Neural cell (in vitro differentiated cells): ENCODE measurements around the gene TAB3. TPM values are rescaled to one million over a fixed set of nuclear protein-coding genes. Genes with fewer than 3 reads are reported as not detected.

Source experiments
- H2AFZ ChIP-seq: fragments of 200-600, 300-800 bp; sonication (generic), shearing (Covaris generic); 2 replicates; pipeline ENCODE4 v1.6.0; 2014; ENCODE audit warnings: low read depth, mild to moderate bottlenecking, antibody characterized with exemption, low read length, moderate library complexity
- H3F3A ChIP-seq: fragments of 200-600 bp; shearing (Covaris generic); 2 replicates; pipeline ENCODE4 v1.6.1; 2016; ENCODE audit warnings: mild to moderate bottlenecking, moderate library complexity, mixed read lengths, antibody characterized with exemption, low read length; ENCODE audit not compliant: insufficient read depth, poor library complexity, severe bottlenecking
- H3K27ac ChIP-seq: fragments of 200-600, 300-800 bp; sonication (generic), shearing (Covaris generic); 2 replicates; pipeline ENCODE4 v1.5.1; 2014; ENCODE audit warnings: mild to moderate bottlenecking, low read length, moderate library complexity
- H3K27me3 ChIP-seq: fragments of 300-800, 200-600 bp; sonication (generic), shearing (Covaris generic); 2 replicates; pipeline ENCODE4 v1.6.0; 2014; ENCODE audit warnings: mild to moderate bottlenecking, low read depth, low read length, moderate library complexity; ENCODE audit not compliant: insufficient read depth
- H3K36me3 ChIP-seq: fragments of 300-800, 200-600 bp; sonication (generic), shearing (Covaris generic); 2 replicates; pipeline ENCODE4 v1.5.1; 2014; ENCODE audit warnings: mild to moderate bottlenecking, antibody characterized with exemption, low read length, moderate library complexity; ENCODE audit not compliant: insufficient read depth
- H3K4me2 ChIP-seq: fragments of 300-800, 200-600 bp; sonication (generic), shearing (Covaris generic); 2 replicates; pipeline ENCODE4 v1.6.0; 2014; ENCODE audit warnings: mild to moderate bottlenecking, low read length
- H3K4me3 ChIP-seq: fragments of 300-800, 200-600 bp; sonication (generic), shearing (Covaris generic); 2 replicates; pipeline ENCODE4 v1.5.1; 2014; ENCODE audit warnings: mild to moderate bottlenecking, low read length, moderate library complexity
- H3K79me2 ChIP-seq: fragments of 200-600 bp; shearing (Covaris generic); replicated peaks from 2 replicates; pipeline ENCODE4 v1.6.0; 2014; ENCODE audit warnings: mild to moderate bottlenecking, low read length, moderate library complexity; ENCODE audit not compliant: insufficient read depth
- H3K9ac ChIP-seq: fragments of 300-800, 200-600 bp; sonication (generic), shearing (Covaris generic); 2 replicates; pipeline ENCODE4 v1.6.1; 2016; ENCODE audit warnings: mild to moderate bottlenecking, low read length, mixed read lengths
- H3K9me2 ChIP-seq: fragments of 200-600 bp; shearing (Covaris generic); 2 replicates; pipeline ENCODE4 v1.6.1; 2016; ENCODE audit warnings: mild to moderate bottlenecking, low read length, mixed read lengths; ENCODE audit not compliant: insufficient read depth
- H3K9me3 ChIP-seq: fragments of 200-600, 300-800 bp; sonication (generic), shearing (Covaris generic); 2 replicates; pipeline ENCODE4 v1.6.1; 2016; ENCODE audit warnings: mild to moderate bottlenecking, mixed run types, low read length, moderate library complexity, mixed read lengths
- H4K20me1 ChIP-seq: fragments of 200-600 bp; shearing (Covaris generic); 2 replicates; pipeline ENCODE4 v1.6.1; 2016; ENCODE audit warnings: mild to moderate bottlenecking, mixed run types; ENCODE audit not compliant: insufficient read depth
- CTCF ChIP-seq: fragments of 450-650 bp; IDR thresholded peaks from 2 replicates; pipeline ENCODE4 v1.5.1; 2014; ENCODE audit warnings: antibody characterized with exemption, mild to moderate bottlenecking, moderate library complexity; ENCODE audit not compliant: poor library complexity, severe bottlenecking
- EP300 ChIP-seq: fragments of 450-650 bp; conservative IDR thresholded peaks from 2 replicates; pipeline ENCODE4 v1.6.1; 2014; ENCODE audit warnings: antibody characterized with exemption, mild to moderate bottlenecking, moderate library complexity; ENCODE audit not compliant: poor library complexity, severe bottlenecking
- MXI1 ChIP-seq: fragments of 450-650 bp; conservative IDR thresholded peaks from 2 replicates; pipeline ENCODE4 v1.6.1; 2014; ENCODE audit warnings: antibody characterized with exemption, mild to moderate bottlenecking; ENCODE audit not compliant: poor library complexity, severe bottlenecking
- RAD21 ChIP-seq: fragments of 450-650 bp; conservative IDR thresholded peaks from 2 replicates; pipeline ENCODE4 v1.6.1; 2014; ENCODE audit warnings: antibody characterized with exemption, mild to moderate bottlenecking, moderate library complexity
- REST ChIP-seq: IDR thresholded peaks from 2 replicates; pipeline ENCODE4 v1.6.1; 2012; ENCODE audit warnings: borderline replicate concordance
- SMC3 ChIP-seq: fragments of 450-650 bp; conservative IDR thresholded peaks from 2 replicates; pipeline ENCODE4 v1.6.1; 2014; ENCODE audit warnings: antibody characterized with exemption, mild to moderate bottlenecking, moderate library complexity; ENCODE audit not compliant: poor library complexity
- TAF1 ChIP-seq: IDR thresholded peaks from 2 replicates; pipeline ENCODE4 v1.6.1; 2012; ENCODE audit warnings: low read depth
- polyA plus RNA-seq: library from polyadenylated mRNA; depleted of rRNA; stranded (reverse); fragments of >200 nt; gene quantifications from 2 replicates; pipeline ENCODE4 v1.2.3, GENCODE V29; 2014

Gene TAB3
- polyA plus RNA-seq, 1 donor from 2014 or later: 28.7 TPM

- Histone ChIP-seq H3K9ac (no peak overlapping the region), H3K4me2 (no peak overlapping the region), H4K20me1 (no peaks in the 10 kb centered on the region), H2AFZ (no peak overlapping the region), H3K27me3 (no peaks in the 10 kb centered on the region), H3K36me3 (no peaks in the 10 kb centered on the region), H3K79me2 (no peaks in the 10 kb centered on the region), H3F3A (no peaks in the 10 kb centered on the region), H3K9me3 (no peaks in the 10 kb centered on the region), H3K4me3 (no peak overlapping the region), H3K9me2 (no peaks in the 10 kb centered on the region), H3K27ac (no peak overlapping the region)
- TF ChIP-seq SMC3: no peak
- TF ChIP-seq RAD21: no peak
- no peak for TF ChIP-seq CTCF
- TF ChIP-seq TAF1: no peak
Observed at GRCh38 chrX:30910124-30910860, 21.2 kb upstream of the TAB3 start.

GRCh38 chrX:30906726-30907125 is 17.7 kb upstream of the TAB3 start:
- H2AFZ ChIP-seq: no peak overlapping the region
- no peak for TF ChIP-seq EP300
- no peak for TF ChIP-seq TAF1
- TF ChIP-seq MXI1: no peak
- TF ChIP-seq CTCF: no peak
- TF ChIP-seq REST: no peak
- H3K9ac ChIP-seq: no peak overlapping the region
- no peaks in the 10 kb centered on the region for H4K20me1 ChIP-seq
- no peaks in the 10 kb centered on the region for H3K27me3 ChIP-seq
- H3K27ac ChIP-seq: no peak overlapping the region
- no peak overlapping the region for H3K4me3 ChIP-seq
- no peaks in the 10 kb centered on the region for H3K9me2 ChIP-seq
- no peaks in the 10 kb centered on the region for H3K79me2 ChIP-seq
- H3F3A ChIP-seq: no peaks in the 10 kb centered on the region
- no peaks in the 10 kb centered on the region for H3K36me3 ChIP-seq
- H3K9me3 ChIP-seq: no peaks in the 10 kb centered on the region
- H3K4me2 ChIP-seq: no peak overlapping the region
